Fibroblast of skin of left biceps (primary cell): Measurements from ENCODE around the gene SLC1A3.
A peak's percentile ranks its signal among the peaks of the same experiment; 100 is the strongest.

Source experiments
- DNase-seq, 2 experiments: peaks; one replicate each; pipeline ENCODE4 v3.0.0-alpha.2; 2013; ENCODE audit warnings: low read depth in 2 of 2

The SLC1A3 gene

DNA sequence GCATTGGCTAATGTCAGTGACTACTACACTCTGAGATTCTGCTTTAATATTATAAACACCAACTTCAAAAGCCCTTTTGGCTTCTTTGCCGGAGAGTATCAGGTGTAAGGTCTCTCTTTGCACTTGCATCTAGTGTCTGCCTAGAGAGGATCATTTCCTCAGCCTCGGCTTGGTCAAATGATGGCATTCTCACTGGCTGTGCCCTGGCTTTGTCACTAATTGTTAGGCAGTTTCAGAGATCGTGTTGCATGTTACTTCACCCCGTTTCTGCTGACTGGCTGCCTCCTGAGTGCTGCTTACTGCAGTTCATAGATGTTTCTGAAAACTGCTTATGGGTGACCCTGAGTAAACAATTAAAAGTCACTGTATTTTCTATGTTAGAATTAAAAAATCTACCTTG is 48.8 kb downstream of the SLC1A3 start:
- no peak for DNase-seq

DNA sequence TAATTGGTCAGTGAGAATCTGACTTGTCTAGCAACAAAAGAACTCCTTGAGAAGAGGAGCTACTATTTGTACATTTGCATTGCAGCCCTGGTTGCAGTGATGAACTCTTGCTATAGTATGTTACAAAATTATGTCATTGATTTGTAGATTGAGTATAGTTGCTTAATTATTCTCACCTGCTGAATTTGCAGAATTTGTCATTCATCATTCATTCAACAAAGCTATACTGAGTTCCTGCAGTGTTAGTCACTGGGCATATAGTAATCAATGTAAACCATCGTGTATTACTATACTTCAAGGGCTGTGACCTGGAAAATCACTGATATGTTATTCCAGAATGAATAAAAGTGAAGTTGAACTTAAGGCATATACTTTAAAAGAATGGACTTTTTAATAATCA is 50.1 kb downstream of the SLC1A3 start:
- DNase-seq: no peak

DNA sequence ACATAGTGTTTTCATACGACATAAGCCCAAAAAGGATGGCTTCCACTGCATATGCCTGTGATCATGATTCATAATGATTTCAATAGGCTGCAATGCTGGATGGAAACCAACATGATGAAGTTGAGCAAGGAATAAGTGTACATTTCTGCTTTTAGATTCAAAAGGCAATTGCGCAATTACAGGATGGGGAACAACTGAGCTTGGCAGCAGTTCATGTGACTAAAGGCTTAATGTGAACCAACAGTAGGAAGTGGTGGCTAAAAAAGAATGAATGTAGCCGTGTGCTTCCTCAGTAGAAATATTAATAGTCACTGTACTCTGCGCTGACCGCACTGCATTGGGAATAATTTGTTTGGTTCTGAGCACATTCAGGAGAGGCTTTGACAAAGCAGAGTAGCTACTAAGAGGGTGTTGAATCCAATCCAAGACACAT is 51.2 kb downstream of the SLC1A3 start:
- DNase-seq: peak; percentile 100

DNA sequence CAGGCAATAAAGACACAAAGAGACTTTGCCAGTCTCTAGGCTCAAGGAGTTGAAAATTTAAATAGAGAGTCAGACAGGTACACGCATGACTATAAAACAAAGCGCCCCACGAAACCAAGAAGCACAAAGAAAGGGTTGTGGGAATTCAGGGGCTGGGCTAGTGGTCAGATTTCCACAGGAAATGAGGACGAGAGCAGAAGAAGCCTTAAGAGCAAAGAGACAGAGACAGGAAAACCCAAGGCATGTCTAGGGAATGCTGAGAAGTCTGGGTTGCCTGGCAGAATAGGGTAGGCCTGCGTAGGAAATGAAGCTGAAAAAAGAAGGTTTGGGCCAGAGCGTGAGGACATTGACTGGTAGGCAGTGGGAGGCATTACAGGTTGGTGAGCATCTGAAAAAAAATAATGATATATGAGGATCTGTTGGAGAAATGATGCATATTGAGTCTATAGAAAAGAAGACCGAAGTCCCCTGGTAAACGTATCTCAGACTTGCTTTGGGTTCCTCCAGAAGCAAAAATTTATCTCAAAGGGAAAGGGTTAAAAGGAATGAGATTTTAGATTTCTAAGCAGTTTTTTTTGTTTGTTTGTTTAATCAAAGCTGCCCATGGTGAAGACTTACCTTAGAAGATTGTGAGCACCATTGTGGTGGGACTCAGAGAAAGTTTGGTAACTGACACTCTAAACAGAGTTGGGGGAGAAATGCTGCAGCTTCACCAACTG is 51.8 kb downstream of the SLC1A3 start:
- DNase-seq: no peak

DNA sequence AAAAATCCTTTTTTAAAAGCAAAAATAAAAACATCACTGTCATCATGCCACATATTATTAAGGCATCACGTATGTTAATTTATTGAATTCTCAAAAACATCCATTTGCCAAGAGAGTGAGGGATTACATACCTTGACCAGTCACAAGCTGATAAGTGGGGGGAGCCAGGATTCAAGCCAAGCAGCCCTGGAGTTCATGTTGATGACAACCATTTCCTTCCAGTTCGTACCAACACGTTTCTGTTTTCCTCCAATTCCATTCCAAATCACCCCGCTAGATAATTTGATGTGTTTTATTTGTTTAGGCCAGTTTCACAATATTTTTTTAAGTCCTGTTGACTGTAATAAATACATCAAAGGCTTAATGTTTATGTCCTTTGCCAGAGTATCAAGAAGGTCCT is 53.0 kb downstream of the SLC1A3 start:
- no peak for DNase-seq

DNA sequence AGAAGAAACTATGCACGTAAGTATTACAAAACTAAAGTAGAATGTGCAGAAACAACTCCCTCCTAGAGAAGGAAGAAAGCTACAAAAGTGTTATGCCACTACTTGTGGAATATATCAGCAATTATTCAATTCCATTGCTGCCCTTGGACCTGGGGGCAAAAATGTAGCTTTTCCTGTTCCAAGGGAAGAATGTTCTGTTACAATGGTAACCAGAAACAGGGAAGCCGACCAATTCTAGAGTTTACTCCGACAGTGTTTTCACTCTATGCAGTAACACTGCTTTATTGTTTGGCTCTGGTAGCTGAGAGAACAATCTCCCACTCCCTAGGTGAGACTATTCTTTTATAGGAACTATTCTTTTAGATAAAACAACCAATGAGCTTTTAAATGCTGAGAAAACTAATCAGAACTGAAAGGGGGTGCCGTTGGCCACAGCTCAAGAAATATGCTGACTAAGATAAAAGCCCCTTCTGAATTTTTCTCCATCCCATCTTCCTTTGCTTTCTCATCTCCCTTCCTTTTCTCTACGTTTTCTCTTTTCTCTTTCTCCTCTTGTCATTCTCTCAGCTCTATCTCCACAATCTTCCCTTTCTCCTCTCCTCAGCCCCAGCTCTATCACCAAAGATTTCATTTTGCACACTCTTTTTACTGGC is 54.1 kb downstream of the SLC1A3 start:
- DNase-seq: no peak

DNA sequence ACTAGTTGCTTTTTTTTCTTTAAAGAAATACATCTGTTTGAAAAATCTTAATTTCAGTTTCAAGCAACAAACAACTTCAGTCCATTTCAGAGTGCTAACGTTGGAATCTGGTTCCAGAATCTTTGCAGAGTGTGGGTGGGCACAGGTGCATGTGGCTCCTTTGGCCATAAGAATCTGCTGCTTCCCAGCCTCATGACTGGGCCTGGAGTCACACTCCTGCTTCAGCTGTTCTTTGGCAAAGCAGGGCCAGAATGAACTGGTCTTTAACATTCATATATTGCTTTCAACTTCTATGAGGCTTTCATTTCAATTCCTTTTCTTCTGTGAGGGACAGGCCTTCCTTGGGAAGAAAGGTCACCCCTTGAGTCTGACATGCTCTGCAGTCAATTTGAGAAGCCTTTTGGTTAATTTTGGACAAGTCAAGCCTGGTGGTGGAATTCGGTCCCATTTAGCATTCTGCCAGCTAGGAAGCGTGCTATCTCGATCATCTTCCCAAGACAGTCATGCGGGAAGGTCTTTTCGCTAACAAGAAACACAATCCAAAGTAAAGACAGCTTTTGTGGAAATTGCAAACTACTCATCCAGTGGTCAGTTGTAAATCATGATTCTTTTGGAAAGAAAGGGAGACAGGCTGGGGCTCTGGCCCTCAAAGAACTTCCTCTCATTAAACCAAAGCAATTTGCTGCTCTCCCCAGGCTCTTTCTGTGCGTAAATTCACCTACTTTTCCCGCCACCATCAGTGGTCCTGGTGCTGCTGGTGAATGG is 55.2 kb downstream of the SLC1A3 start:
- DNase-seq: no peak

DNA sequence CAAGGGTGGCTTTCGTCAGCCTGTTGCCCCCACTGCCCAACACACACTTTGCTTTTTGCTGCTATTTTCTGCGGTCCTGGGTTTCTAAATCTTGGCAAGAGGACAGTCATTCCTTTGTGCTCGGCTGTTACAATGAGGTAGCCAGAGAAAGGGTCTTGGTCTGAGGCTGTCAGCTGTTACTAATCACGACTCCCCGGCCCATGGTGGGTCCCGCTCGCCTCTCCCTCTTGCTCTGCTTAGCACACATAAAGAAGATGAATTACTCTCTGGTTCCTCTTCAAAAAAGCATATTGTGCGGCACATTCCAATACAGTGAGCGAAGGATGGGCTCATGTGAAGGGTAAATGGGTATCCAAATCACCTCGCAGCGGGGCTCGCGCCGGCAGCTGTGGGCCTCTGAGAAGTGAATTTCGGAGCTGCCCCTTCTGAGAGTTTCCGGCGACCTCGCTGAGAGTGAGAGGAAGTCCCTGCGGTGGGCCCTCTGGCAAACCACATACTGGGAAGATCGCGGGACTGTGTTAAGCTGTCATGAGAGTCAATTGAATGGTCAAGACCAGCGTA is 56.0 kb downstream of the SLC1A3 start:
- no peak for DNase-seq

DNA sequence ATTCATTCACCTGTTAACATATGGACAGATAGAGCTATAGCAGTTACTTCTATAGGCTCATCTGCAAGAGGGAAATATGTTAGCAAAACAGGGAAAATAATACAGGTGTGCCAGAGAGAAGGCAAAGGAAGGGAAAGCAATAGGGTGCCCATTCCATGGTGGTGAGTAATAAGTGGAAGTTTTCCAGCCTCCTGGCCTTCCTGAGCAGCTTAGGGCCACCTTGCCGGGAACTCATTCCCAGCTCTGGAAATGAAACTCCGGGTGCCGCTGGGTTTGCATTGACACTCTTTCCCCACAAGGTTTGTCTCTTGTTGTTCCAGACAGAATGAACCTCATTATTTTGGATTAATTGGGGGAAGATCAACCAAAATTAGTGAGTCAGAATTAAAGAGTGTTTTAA is 58.4 kb downstream of the SLC1A3 start:
- no peak for DNase-seq

DNA sequence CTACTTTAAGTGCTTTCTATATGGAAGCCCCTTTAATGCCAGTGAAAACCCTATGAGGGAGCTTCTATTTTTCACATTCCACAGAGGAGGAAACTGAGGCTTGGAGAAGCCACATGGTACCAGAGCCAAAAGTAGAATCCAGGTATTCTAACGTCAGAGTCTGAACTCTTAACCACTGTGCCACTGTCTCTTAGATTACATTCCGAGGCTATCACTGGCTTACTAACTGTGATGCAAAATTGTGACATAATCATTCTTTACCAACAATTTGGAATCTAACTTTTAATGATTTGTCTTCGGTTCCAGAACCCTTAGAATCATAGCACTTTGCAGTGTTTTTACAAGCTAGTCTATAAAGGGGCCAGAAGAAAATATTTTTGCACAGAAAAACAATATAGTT is 59.2 kb downstream of the SLC1A3 start:
- DNase-seq: no peak

DNA sequence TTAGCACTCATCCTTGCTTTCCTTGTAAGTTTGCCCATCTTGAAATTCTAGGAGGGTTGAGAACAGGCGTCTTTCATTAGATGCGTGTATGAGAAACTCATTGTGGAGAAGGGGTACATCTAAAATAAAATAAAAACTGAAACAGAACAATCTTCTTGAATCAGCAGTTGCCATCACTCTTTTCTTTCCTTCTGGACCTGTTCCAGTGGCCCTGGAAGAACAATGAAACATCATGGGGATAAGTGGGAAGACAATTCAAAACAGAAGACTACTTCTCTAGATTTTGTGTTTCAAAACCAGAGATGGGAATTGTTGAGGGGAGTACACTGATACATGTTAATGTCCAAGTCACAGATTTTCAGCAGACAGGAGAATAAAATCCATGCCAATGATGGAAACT is 59.9 kb downstream of the SLC1A3 start:
- DNase-seq: no peak

DNA sequence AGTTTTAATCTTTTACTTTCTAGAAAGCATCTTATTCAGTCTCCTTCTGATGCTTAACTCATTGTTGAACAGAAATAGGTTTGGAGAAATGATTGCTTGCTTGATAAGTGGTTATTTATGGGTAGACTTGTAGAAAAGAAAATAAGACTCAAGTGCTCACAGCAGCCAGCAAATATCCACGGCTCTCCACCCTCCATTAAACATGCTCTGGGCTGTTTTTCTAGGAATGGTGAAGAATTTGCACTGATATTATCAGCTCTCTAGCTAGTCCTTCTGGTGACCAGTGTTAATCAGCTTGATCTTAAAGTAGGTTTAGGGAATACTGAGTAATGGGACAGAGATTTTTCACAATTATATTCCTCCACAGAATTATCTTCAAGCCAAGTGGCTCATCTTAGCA is 60.6 kb downstream of the SLC1A3 start:
- no peak for DNase-seq

DNA sequence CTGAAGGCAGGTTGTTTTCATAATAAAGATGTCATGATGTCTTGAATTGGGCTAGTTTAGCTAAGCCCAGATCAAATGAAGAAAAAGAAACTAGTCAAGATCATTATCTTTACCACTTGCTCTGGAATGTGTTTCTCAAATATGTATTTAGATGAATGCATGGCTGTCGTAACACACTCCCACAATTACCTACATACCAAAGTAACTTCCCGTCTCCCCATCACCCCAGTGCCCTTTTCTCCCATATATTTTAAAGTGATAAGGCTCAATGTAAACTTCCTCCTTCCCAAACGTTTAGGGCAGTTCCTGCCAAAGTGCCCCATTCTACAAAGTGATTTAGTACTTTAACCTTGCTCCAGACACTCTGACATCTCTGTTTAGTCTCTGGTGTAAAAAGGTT is 61.4 kb downstream of the SLC1A3 start:
- DNase-seq: no peak

DNA sequence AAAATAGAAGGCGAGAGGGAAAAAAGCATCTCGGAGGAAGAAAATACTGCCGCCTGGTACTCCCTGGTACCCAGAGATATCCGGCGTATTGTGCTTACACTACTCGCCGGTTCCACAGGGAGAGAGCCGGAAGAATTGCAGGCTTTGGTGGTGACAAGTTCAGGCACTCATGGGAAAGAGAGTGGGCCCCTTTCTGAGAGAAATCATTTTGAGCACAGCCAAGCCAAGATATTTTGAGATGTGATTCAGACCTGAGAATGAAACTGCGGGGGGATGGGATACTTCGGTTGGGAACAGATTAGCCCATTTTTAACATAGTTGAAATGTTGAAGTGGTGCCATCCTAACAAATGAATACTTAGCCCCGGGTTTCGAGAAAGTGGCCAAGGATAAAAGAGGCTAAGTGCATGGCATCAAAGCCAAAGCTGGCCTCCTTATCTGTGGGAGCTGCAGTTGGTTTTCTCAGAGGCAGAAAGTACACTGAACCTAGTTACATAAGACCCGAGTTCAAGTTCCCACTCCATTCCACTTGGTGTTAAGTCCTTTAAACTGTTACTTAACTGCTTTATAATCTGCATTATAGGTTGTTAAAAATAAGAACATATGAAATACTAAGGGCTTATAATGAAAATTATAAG is 62.7 kb downstream of the SLC1A3 start:
- DNase-seq: no peak

DNA sequence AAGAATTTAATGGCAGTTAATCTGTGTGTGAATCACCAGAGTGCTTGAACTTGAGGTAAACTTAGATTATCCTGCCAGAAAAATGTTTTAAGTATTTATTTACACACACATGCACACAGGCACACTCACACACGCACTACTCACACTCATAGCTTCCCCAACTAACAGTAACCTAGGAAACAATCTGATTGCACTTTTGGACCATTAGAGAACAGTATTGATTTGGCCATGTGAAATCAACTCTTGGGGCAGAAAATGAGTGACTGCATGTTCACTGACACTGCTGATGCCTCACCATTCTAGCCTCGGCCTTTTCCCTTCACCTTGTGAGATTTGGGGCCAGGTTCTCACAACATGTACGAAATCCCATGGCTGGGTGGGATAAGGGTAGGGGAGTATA is 64.1 kb downstream of the SLC1A3 start:
- DNase-seq: no peak

DNA sequence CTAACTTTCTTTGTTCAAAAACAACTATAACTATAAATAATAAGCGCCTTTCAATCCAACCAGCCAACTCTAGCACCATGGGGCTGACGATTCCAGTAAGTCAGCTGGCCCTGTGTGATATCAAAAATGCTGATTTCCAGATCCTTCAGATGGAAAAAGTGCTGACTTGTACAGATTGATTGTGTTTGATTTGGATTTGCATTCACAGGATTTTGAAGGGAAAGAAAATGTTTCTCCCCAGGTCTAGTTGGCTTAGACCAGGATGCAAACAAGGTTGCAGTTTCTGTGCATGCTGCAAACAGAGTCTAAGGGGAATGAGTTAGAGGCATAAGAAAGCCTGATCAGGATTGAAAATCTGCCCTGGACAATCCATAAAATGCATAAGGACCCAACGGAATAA is 68.9 kb downstream of the SLC1A3 start:
- no peak for DNase-seq

DNA sequence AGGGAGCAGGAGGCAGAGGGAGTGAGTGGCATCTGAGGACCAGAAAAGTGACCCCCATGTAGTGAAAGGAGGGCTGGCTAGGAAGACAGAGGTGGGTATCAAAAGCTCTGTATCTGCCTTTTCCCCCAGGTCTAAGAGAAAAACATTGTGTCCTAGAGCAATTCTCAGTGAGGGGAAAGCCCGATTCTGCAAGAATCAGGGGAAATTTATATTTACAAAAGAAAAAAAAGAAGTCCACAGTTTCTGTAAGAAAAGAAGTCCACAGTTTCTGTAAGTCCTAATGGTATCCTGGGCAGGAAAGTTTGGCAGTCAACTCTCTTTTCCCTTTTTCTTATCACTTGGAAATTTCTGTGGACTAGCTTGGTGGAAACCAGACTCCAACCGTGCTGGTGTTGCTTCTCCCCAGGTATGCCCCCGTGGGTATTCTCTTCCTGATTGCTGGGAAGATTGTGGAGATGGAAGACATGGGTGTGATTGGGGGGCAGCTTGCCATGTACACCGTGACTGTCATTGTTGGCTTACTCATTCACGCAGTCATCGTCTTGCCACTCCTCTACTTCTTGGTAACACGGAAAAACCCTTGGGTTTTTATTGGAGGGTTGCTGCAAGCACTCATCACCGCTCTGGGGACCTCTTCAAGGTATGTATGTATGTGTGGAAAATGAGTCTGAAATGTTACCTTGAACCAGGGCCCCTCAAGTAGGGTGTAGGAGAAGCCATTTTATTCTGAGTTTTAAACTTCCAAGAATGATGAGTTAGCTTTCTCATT is 73.0 kb downstream of the SLC1A3 start:
- DNase-seq: no peak

DNA sequence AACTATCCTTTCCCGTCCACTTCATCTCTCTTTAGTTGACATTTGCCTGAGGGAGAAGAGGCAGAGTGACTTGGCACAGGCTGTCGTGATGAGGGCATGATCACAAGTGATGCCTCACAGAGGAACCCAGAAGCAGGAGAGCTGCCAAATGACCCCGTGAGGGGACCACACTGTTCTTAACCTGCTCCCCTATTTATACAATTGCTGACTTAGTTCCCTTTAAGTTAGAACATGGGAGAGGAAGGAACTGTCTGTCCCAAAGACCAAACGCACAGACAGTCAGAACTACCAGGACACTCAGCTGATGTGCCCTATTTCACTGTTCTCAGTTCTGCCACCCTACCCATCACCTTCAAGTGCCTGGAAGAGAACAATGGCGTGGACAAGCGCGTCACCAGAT is 73.7 kb downstream of the SLC1A3 start:
- DNase-seq: no peak

DNA sequence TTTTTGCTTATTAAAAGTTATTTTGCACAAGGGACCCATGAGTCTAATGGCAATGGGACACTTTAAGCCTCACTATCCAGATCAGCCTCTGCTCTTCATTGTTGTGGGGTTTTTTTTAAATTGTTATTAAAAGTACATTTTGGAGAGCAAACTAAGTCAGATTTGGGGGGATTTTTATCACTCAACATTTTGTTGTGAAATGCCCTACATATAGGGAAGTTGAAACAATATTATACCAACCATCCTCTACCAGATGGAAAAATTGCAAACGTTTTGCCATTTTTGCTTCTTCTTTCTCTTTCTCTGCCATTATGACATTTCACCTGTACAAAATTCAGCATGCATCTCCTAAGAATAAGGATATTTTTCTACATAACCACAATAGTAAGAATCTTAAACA is 75.3 kb downstream of the SLC1A3 start:
- no peak for DNase-seq

DNA sequence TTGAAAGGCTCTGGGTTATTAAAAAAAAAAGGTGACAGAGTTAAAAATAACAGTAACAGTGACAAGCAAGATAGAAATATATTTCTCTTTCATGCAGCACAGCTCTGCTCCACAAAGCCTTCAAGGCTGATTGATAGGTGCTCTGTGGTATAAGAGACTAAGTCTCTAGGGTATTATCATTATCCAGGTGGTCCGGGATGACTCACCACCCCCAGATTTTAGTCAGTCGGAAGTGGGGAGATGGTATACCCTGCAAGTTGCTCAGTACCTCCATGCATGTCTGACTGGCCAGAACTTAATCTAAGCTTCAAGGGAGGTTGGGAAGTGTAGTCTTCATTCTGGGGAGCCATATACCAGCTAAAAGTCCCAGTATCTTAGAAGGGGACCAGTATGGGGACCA is 76.1 kb downstream of the SLC1A3 start:
- no peak for DNase-seq

DNA sequence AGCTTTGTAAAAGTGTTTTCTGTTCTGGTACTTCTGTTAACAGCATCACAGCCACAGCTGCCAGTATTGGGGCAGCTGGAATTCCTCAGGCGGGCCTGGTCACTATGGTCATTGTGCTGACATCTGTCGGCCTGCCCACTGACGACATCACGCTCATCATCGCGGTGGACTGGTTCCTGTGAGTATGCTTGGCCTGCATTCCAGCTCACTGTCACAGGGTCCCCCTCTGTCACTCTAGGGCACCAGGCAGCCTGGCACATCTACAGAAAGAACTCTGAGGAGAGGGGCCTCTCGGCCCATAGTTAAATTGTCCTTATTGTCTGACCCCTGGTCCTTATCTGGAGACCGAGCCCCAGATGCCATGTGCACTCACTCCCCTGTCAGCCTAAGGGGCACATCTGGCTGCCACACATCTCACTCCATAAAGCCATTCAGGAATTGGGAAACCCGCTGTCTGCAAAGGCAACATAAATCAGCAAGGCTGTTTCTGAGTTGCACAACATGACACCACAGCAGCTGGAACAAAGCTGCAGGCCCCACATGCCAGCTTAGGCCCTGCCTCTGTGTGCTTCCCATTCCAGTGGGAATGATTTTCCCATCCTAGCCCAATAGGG is 77.5 kb downstream of the SLC1A3 start:
- DNase-seq: peak; percentile 72 to 76
